Activated CD4-positive, alpha-beta T cell treated with anti-CD3 and anti-CD28 coated beads for 36 hours (primary cell): ENCODE measurements around the gene BABAM2. TPM values are rescaled to one million over a fixed set of nuclear protein-coding genes. Genes with fewer than 3 reads are reported as not detected.

ENCODE experiments used
- ATAC-seq: fragments of 200-7000 bp; cut with Tn5 transposase; one replicate; pipeline ENCODE4 v1.10.0; 2021; ENCODE audit warnings: mild to moderate bottlenecking, moderate library complexity
- CTCF ChIA-PET: fragments of 350-600 bp; sonication (Branson Sonifier 250); formaldehyde crosslinking; loops from one replicate; lab custom pipeline; 2021; ENCODE audit warnings: antibody characterized with exemption; lab: Charles Lee
- POLR2A ChIA-PET: fragments of 350-600 bp; sonication (Branson Sonifier 250); formaldehyde crosslinking; loops from one replicate; lab custom pipeline; 2021; ENCODE audit warnings: antibody characterized with exemption, inconsistent platforms; lab: Charles Lee
- DNase-seq: peaks from one replicate; pipeline ENCODE4 v3.0.0-alpha.2; 2020
- H3K27ac Mint-ChIP-seq: one replicate; pipeline ENCODE4 v1.8.0; 2021; ENCODE audit warnings: mixed read lengths
- H3K27me3 Mint-ChIP-seq: one replicate; pipeline ENCODE4 v1.8.0; 2021; ENCODE audit warnings: mixed read lengths
- H3K36me3 Mint-ChIP-seq: one replicate; pipeline ENCODE4 v1.8.0; 2021; ENCODE audit warnings: low read depth, mixed read lengths
- H3K4me1 Mint-ChIP-seq: one replicate; pipeline ENCODE4 v1.8.0; 2021; ENCODE audit warnings: mixed read lengths
- H3K4me3 Mint-ChIP-seq: one replicate; pipeline ENCODE4 v1.8.0; 2021; ENCODE audit warnings: mild to moderate bottlenecking, moderate library complexity, mixed read lengths
- H3K9me3 Mint-ChIP-seq: one replicate; pipeline ENCODE4 v1.8.0; 2021; ENCODE audit warnings: low read depth, mixed read lengths
- intact Hi-C, 2 experiments: fragments of 100-400 bp; cut with DNase I in 1 of 2; cut with micrococcal nuclease in 1 of 2; formaldehyde crosslinking; loops; one replicate each; pipeline versions ENCODE4 v1.14.2 to v1.15.1; 2022 to 2024; cut with DNase I, micrococcal nuclease
- total RNA-seq, 2 experiments: library from RNA; stranded (reverse); gene quantifications; one replicate each; pipeline ENCODE4 v1.2.3, GENCODE V29; 2021

BABAM2 gene
- total RNA-seq, 2 experiments from 2014 or later, result 58.4 to 81.1 TPM

DNA sequence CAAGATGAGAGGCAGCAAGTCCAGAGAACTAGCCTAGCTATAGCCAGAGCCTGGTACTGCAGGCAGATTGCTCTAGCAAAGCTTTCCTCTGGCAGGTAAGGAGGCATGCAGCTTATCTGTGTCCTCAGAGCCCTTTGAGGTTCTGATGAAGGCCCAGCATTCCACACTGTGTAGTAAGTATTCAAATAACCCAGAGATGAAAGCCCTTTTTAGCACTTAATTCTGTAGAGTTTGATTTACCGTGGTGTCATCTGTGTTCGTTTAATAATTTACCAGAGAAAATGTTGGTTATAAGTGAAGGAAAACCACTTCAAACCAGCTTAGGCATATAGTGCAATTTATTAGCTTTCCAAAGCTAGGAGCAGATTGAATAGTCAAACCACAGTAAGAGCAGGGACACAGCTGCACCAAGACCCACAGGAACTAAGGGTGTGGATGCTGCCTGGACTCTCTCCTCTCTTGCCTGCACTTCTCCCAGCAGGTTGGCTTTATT is 226.6 kb downstream of the BABAM2 start:
- H3K9me3 Mint-ChIP-seq, result no peaks in the 10 kb centered on the region
- peaks cover 2% of the 10 kb centered on the region for H3K4me1 Mint-ChIP-seq

DNA sequence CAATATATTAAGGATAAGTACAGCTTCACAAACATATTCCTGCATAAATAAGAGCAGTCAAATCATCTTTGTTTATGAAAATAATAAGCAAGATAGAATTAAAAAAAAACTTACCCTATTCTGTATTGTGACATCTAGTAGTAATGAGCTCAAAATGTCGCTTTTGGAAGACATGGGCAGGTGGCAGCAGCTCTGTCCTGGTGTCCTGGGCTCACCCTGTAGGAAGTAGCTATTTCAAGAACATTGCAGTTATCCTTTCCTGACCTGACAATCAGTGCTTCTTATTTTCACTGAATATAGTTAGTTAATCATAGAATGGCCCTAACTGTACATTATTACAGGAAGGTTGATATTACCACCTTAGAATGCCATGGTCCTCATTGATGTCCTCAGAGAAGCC is 229.1 kb downstream of the BABAM2 start:
- intact Hi-C loops, result no loop called here
- no peaks in the 10 kb centered on the region for H3K27me3 Mint-ChIP-seq
- ChIA-PET CTCF (interaction anchor here (0.6 to 1.0 kb wide), 3 partner anchors 233 to 726 kb away, joined by 3 read pairs; no protein-coding TSS in a partner anchor), POLR2A (no interaction called here)
- no peak for DNase-seq
- peaks cover 2% of the 10 kb centered on the region for H3K4me1 Mint-ChIP-seq
- H3K9me3 Mint-ChIP-seq, result no peaks in the 10 kb centered on the region
- no peak for ATAC-seq
- H3K4me3 Mint-ChIP-seq, result no peak overlapping the region
- H3K27ac Mint-ChIP-seq, result no peak overlapping the region
- peaks cover 2% of the 10 kb centered on the region for H3K36me3 Mint-ChIP-seq

More for the DNA sequence above, 226.6 kb downstream of the BABAM2 start:
- DNase-seq, result no peak
- no peak overlapping the region for H3K4me3 Mint-ChIP-seq
- no peak overlapping the region for H3K27ac Mint-ChIP-seq
- ATAC-seq, result no peak
- ChIA-PET POLR2A (no interaction called here), CTCF (interaction anchor here (1.6 kb wide), 1 partner anchor 15 kb away, joined by 4 read pairs; no protein-coding TSS in a partner anchor)
- no peaks in the 10 kb centered on the region for H3K27me3 Mint-ChIP-seq
- intact Hi-C loops, result no loop called here
- peaks cover 2% of the 10 kb centered on the region for H3K36me3 Mint-ChIP-seq

DNA sequence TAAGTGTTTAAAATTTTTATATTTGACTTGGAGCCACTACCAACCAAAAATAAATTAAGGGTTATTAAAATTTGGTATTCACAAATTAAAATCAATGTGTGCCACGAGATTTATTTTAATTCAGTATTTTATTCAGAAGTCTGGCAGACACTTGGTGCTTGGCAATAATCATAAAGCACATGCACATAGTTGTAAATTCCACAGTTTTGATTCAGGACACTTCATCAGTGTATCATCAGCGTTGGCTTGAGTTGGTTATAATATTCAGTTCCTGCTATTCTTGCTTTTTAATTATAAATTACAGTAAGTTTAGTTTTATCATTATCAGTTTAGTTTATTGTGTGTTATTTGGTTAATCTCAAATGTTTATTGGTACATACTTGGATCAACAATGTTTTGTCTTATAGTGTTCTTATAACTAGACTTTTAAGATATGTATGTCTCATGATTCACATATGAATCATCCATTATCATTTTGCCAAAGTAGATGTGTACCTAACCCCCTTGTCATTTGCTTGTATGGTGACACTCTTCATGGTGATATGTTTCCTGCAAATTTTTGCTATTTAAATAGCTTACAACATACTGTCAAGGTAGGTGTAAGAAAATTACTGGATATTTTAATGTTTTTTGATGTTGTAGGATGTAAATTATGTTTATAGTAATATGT is 237.9 kb downstream of the BABAM2 start:
- Mint-ChIP-seq H3K4me1 (no peaks in the 10 kb centered on the region), H3K9me3 (no peaks in the 10 kb centered on the region), H3K27ac (no peak overlapping the region), H3K36me3 (peaks cover 14% of the 10 kb centered on the region), H3K4me3 (no peak overlapping the region), H3K27me3 (no peaks in the 10 kb centered on the region)
- DNase-seq, result no peak
- ChIA-PET POLR2A (no interaction called here), CTCF (no interaction called here)
- intact Hi-C loops, result no loop called here
- no peak for ATAC-seq

DNA sequence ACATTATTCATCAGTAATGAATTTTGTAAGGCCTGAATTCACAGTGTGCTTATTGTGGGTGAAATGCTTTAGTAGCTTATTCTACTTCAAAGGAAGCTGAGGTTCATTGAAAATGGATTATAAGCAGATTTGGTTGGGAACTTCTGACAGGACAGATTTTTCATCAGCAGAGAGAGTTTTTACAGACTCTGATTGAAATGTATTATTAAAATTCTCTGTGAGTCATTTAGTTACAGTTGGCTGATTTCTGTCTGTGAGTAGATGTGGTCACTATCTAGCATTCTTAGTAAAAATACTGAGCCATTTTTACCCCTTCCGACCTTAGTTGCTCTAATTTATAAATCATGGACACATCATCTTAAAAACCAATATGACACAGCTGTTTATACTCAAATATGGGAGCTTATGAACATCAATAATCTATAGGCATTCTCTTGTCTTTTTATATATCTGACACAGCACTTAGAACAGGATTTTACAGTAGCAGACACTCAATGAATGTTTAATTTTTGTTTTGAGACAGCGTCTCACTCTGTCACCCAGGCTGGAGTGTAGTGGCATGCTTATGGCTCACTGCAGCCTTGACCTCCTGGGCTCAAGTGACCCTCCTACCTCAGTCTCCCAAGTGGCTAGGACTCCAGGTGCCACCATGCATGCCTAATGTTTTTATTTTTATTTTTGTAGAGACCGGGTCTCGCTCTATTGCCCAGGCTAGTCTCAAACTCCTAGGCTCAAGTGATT is 239.6 kb downstream of the BABAM2 start:
- ChIA-PET POLR2A (no interaction called here), CTCF (no interaction called here)
- H3K4me1 Mint-ChIP-seq, result peaks cover 14% of the 10 kb centered on the region
- intact Hi-C loops, result no loop called here
- peaks cover 14% of the 10 kb centered on the region for H3K36me3 Mint-ChIP-seq
- DNase-seq (no peak), ATAC-seq (no peak)
- no peaks in the 10 kb centered on the region for H3K27me3 Mint-ChIP-seq
- H3K27ac Mint-ChIP-seq, result no peak overlapping the region
- H3K4me3 Mint-ChIP-seq, result no peak overlapping the region
- H3K9me3 Mint-ChIP-seq, result no peaks in the 10 kb centered on the region

DNA sequence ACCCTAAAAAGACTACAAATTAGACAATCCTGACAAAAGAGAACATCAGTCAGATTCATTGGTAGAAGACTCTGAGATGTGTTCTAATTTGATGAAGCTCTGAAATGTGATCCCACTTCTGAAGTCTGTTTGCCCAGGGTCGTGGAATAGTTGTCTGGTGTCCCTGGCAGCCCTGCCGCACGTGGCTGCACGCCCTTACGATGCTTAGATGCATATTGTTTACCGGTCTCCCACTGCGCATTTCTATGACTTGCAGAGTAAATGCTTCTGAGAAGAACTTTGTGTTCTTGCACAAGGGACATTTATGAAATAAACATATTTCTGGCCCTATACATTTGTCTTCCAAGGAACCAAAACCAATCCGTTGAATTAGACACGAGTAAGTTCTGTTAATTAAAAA is 243.2 kb downstream of the BABAM2 start:
- Mint-ChIP-seq H3K4me1 (peaks cover 22% of the 10 kb centered on the region), H3K27me3 (no peaks in the 10 kb centered on the region), H3K4me3 (no peak overlapping the region), H3K36me3 (peaks cover 10% of the 10 kb centered on the region), H3K27ac (no peak overlapping the region), H3K9me3 (no peaks in the 10 kb centered on the region)
- DNase-seq, result no peak
- intact Hi-C loops, result no loop called here
- ChIA-PET POLR2A (interaction anchor here (0.6 kb wide), 2 partner anchors 167 to 205 kb away, joined by 3 read pairs; no protein-coding TSS in a partner anchor), CTCF (no interaction called here)
- ATAC-seq, result no peak

DNA sequence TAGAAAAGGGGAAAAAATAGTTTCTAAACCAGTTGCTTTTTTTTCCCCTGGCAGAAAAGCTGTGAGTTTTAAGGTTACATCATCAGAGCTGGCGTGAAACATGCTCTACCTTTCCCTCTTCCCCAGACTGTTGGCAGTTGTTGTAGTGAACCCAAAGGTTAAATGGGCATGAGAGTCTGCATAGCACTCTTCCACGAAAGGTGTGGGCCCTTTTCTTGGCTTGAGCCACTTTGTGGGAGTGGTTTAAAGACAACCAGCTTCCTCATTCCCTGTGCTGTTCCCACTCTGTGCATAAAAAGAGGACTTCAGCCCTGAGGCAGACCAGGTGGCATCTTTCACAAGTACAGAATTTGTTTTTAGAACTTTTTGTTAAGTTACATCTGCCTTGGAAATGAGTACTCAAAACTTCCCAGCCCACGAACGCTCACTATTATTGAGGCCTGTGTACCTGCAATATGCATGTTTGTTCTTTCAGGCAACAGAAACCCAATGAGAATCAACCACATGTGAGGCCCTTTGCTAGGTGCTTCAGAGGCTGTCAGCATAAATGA is 243.8 kb downstream of the BABAM2 start:
- Mint-ChIP-seq H3K9me3 (no peaks in the 10 kb centered on the region), H3K4me1 (peaks cover 22% of the 10 kb centered on the region), H3K27me3 (no peaks in the 10 kb centered on the region), H3K4me3 (no peak overlapping the region), H3K27ac (peak overlapping the region; percentile 47), H3K36me3 (peaks cover 10% of the 10 kb centered on the region)
- POLR2A ChIA-PET, result interaction anchor here (0.6 kb wide), 2 partner anchors 167 to 204 kb away, joined by 3 read pairs; no protein-coding TSS in a partner anchor
- CTCF ChIA-PET, result interaction anchor here (1.2 kb wide), 1 partner anchor 430 kb away, joined by 3 read pairs; no protein-coding TSS in a partner anchor
- ATAC-seq, result no peak
- DNase-seq, result peak; percentile 15
- intact Hi-C loops, result no loop called here

DNA sequence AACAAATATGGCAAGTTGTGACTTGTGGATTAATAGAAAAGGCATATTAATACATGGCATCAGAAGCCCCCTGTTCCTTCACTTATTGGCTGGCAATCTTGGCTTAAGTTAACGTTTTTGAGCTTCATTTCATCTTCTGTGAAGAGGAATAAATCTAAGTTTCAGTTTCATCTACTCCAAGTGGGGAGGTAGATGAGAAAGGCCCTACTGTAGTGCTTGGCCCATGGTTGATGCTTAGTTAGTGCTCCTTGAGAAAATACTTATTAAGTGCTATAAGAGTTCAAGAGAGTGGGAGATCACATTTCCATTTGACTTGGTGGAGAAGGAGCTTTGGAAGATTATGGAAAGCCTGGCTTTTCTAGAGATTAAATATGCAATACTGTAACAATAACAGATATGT is 244.3 kb downstream of the BABAM2 start:
- H3K27me3 Mint-ChIP-seq, result no peaks in the 10 kb centered on the region
- POLR2A ChIA-PET, result no interaction called here
- intact Hi-C loops, result no loop called here
- ATAC-seq (peak; percentile 36), DNase-seq (no peak)
- H3K4me3 Mint-ChIP-seq, result no peak overlapping the region
- no peaks in the 10 kb centered on the region for H3K9me3 Mint-ChIP-seq
- peak overlapping the region; percentile 47 for H3K27ac Mint-ChIP-seq
- CTCF ChIA-PET, result interaction anchor here (1.2 kb wide), 1 partner anchor 430 kb away, joined by 3 read pairs; no protein-coding TSS in a partner anchor
- peaks cover 11% of the 10 kb centered on the region for H3K36me3 Mint-ChIP-seq
- peaks cover 22% of the 10 kb centered on the region for H3K4me1 Mint-ChIP-seq

DNA sequence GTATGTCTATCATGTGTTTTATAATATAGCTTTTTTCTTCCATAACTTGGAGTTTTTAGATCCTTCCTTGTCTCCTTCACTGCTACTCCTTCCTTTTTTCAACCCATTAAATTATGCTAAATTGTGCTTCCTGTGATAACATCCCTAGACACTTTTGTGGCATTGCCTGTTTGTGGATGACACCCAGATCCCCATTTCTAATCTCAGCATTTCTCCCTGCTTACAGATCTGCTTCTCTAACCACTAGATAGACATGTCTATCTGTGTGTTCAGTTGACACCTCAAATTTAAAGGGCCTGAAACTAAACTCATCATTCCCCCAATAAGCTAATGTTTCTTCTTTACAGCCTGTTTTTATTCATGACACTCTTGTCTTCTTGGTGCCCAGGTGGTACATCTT is 244.8 kb downstream of the BABAM2 start:
- Mint-ChIP-seq H3K27me3 (no peaks in the 10 kb centered on the region), H3K36me3 (peaks cover 14% of the 10 kb centered on the region), H3K4me1 (peaks cover 22% of the 10 kb centered on the region), H3K27ac (peak overlapping the region; percentile 16), H3K4me3 (no peak overlapping the region), H3K9me3 (no peaks in the 10 kb centered on the region)
- CTCF ChIA-PET, result interaction anchor here (1.2 kb wide), 1 partner anchor 431 kb away, joined by 3 read pairs; no protein-coding TSS in a partner anchor
- DNase-seq (no peak), ATAC-seq (no peak)
- POLR2A ChIA-PET, result no interaction called here
- intact Hi-C loops, result no loop called here

DNA sequence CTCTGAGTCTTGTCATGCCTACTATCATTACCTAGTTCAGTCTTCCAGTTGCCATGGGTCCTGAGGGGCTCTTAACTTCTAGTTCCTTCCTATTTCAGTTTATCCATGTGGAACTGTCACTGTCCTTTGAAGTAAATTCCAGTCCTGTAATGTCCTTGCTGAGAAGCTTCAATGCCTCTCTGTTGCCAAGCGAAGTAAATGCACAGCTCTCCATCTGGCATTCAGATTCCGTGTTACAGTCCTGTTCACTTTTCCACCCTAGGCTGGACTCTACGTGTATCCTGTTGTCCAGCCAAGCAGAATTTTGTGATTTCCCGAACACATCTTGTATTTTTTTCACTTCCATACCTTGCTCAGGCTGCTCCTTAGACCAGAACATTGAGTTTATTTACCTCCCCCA is 245.3 kb downstream of the BABAM2 start:
- Mint-ChIP-seq H3K36me3 (peaks cover 14% of the 10 kb centered on the region), H3K27ac (no peak overlapping the region), H3K9me3 (no peaks in the 10 kb centered on the region), H3K27me3 (no peaks in the 10 kb centered on the region), H3K4me3 (no peak overlapping the region), H3K4me1 (peaks cover 22% of the 10 kb centered on the region)
- ChIA-PET POLR2A (no interaction called here), CTCF (no interaction called here)
- DNase-seq, result no peak
- ATAC-seq, result no peak
- intact Hi-C loops, result no loop called here

DNA sequence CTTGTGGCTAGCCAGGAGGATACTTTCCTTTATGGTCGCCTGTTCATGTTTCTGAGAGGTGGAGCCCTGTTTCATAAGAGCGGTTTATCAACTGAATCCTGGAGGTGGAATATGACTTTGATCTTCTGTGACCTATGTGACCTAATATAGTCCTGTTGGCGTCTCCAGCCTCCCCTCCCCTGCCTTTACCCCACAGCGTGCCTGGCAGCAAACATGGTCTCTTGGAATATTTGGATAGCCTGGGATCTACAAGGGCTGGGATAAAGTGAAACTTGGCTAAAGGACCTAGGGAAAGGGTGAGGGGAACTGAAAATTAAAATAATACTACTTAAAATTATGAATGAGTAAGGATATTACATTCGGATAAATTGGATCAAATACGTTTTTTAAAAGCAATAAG is 246.0 kb downstream of the BABAM2 start:
- H3K27ac Mint-ChIP-seq, result no peak overlapping the region
- DNase-seq (no peak), ATAC-seq (no peak)
- peaks cover 13% of the 10 kb centered on the region for H3K36me3 Mint-ChIP-seq
- intact Hi-C loops, result no loop called here
- no peaks in the 10 kb centered on the region for H3K9me3 Mint-ChIP-seq
- H3K27me3 Mint-ChIP-seq, result no peaks in the 10 kb centered on the region
- peaks cover 22% of the 10 kb centered on the region for H3K4me1 Mint-ChIP-seq
- ChIA-PET CTCF (no interaction called here), POLR2A (no interaction called here)
- H3K4me3 Mint-ChIP-seq, result no peak overlapping the region

DNA sequence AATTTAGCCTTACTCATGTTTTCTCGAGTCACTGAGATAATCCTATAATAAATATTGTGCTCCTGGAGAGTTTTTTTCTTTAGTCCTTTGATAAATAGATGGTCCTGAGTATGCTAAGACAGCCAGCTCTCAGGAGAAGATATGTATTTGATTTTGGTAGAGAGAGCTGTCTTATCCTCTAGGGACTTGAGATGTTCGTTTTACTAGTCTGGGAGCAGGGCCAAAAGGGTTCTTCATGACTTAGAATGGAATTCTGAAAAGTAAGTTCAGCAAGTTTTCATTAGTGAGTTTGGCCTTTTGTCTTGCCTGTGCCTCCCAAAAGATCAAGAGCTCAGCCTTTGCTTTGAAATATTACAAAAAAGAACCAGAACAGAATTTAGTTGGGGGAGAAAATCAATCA is 246.7 kb downstream of the BABAM2 start:
- intact Hi-C loops, result no loop called here
- CTCF ChIA-PET, result no interaction called here

More for the DNA sequence above, 246.7 kb downstream of the BABAM2 start:
- Mint-ChIP-seq H3K9me3 (no peaks in the 10 kb centered on the region), H3K4me3 (no peak overlapping the region), H3K36me3 (peaks cover 11% of the 10 kb centered on the region), H3K27me3 (no peaks in the 10 kb centered on the region), H3K4me1 (peaks cover 22% of the 10 kb centered on the region), H3K27ac (no peak overlapping the region)
- DNase-seq, result no peak
- ATAC-seq, result no peak
- POLR2A ChIA-PET, result no interaction called here
